Ovary (tissue), 3 donors: Measurements from ENCODE around the gene RPL19.

Source experiments
- CTCF ChIP-seq, 3 donors: fragments of 450-650 bp in 2 of 3; fragments of 200-600 bp in 1 of 3; IDR thresholded peaks; one replicate each; pipeline versions ENCODE4 v1.5.1 to v1.8.0; 2016 to 2022; ENCODE audit warnings: antibody characterized with exemption in 3 of 3, mild to moderate bottlenecking in 1 of 3
- EP300 ChIP-seq: sonication (generic); formaldehyde crosslinking; IDR thresholded peaks from one replicate; pipeline ENCODE4 v1.6.1; 2017; ENCODE audit warnings: antibody characterized with exemption
- POLR2A ChIP-seq: fragments of 450-650 bp; IDR thresholded peaks from one replicate; pipeline ENCODE4 v1.6.1; 2017; ENCODE audit warnings: antibody characterized with exemption, mild to moderate bottlenecking, moderate library complexity
- donor health status: DM: no; HTN: no; CAD: no.

GRCh38 chr17:39187152-39187830 lies 12.8 kb upstream of the RPL19 start:
- no peak for TF ChIP-seq CTCF (IDR thresholded peaks at IDR 0.05)
- no peak for TF ChIP-seq POLR2A
- TF ChIP-seq EP300 = no peak
